ENCODE results near the gene NEAT1. TPM values are rescaled to one million over a fixed set of nuclear protein-coding genes. Genes with fewer than 3 reads are reported as not detected.
A peak's percentile ranks its signal among the peaks of the same experiment; 100 is the strongest.

NEAT1 gene
- total RNA-seq, 2 experiments from 2014 or later, result 221 to 223 TPM

DNA sequence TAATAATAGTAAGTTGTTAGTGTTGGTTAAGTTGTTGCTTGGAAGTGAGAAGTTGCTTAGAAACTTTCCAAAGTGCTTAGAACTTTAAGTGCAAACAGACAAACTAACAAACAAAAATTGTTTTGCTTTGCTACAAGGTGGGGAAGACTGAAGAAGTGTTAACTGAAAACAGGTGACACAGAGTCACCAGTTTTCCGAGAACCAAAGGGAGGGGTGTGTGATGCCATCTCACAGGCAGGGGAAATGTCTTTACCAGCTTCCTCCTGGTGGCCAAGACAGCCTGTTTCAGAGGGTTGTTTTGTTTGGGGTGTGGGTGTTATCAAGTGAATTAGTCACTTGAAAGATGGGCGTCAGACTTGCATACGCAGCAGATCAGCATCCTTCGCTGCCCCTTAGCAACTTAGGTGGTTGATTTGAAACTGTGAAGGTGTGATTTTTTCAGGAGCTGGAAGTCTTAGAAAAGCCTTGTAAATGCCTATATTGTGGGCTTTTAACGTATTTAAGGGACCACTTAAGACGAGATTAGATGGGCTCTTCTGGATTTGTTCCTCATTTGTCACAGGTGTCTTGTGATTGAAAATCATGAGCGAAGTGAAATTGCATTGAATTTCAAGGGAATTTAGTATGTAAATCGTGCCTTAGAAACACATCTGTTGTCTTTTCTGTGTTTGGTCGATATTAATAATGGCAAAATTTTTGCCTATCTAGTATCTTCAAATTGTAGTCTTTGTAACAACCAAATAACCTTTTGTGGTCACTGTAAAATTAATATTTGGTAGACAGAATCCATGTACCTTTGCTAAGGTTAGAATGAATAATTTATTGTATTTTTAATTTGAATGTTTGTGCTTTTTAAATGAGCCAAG is 2.7 kb downstream of the NEAT1 start:
- Histone ChIP-seq H3K9me3 (ENCODE audit: control insufficient read depth in 1 of 2, insufficient read depth in 1 of 2, low read length in 2 of 2) (no peaks in the 10 kb centered on the region), H3K36me3 (ENCODE audit: insufficient read depth, low read length) (peaks cover 21% of the 10 kb centered on the region), H3K27ac (ENCODE audit: low read depth in 1 of 2, low read length in 2 of 2) (peak overlapping the region; percentile 99), H3K4me3 (ENCODE audit: low read length) (peak overlapping the region; percentile 86), H3K4me1 (ENCODE audit: insufficient read depth, low read length) (peaks cover 58% of the 10 kb centered on the region), H3K27me3 (ENCODE audit: control insufficient read depth in 1 of 2, insufficient read depth in 2 of 2, low read length in 2 of 2) (no peaks in the 10 kb centered on the region)
- CTCF ChIA-PET, result interaction anchor here (0.6 to 3.1 kb wide), 9 partner anchors 9 to 86 kb away, joined by 3 to 22 read pairs (median 4); partner anchors contain the start of genes MALAT1 and SLC25A45
- DNase-seq (peak; percentile 69 to 97 (median 80)), ATAC-seq (ENCODE audit: poor library complexity) (peak; percentile 56)
- Mint-ChIP-seq H3K4me3 (peak overlapping the region; percentile 92), H3K4me1 (ENCODE audit: low read depth) (peaks cover 70% of the 10 kb centered on the region), H3K9me3 (no peaks in the 10 kb centered on the region), H3K27ac (peak overlapping the region; percentile 96), H3K36me3 (ENCODE audit: low read depth) (peaks cover 64% of the 10 kb centered on the region), H3K27me3 (no peaks in the 10 kb centered on the region)
- TF ChIP-seq, protein P1, sequence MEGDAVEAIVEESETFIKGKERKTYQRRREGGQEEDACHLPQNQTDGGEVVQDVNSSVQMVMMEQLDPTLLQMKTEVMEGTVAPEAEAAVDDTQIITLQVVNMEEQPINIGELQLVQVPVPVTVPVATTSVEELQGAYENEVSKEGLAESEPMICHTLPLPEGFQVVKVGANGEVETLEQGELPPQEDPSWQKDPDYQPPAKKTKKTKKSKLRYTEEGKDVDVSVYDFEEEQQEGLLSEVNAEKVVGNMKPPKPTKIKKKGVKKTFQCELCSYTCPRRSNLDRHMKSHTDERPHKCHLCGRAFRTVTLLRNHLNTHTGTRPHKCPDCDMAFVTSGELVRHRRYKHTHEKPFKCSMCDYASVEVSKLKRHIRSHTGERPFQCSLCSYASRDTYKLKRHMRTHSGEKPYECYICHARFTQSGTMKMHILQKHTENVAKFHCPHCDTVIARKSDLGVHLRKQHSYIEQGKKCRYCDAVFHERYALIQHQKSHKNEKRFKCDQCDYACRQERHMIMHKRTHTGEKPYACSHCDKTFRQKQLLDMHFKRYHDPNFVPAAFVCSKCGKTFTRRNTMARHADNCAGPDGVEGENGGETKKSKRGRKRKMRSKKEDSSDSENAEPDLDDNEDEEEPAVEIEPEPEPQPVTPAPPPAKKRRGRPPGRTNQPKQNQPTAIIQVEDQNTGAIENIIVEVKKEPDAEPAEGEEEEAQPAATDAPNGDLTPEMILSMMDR (IDR thresholded peaks at IDR 0.05), result peak; percentile 31
- POLR2A ChIA-PET, result interaction anchor here (0.7 to 20.7 kb wide), 39 partner anchors 8 to 1979 kb away, joined by 3 to 3042 read pairs (median 3); partner anchors contain the start of genes CCDC85B, EHBP1L1, FAM89B and FAU
- intact Hi-C loops (cut with DNase I, micrococcal nuclease), result loop anchor here (1.0 to 2.0 kb wide), 2 partner anchors 71 to 72 kb away; no protein-coding TSS in a partner anchor

DNA sequence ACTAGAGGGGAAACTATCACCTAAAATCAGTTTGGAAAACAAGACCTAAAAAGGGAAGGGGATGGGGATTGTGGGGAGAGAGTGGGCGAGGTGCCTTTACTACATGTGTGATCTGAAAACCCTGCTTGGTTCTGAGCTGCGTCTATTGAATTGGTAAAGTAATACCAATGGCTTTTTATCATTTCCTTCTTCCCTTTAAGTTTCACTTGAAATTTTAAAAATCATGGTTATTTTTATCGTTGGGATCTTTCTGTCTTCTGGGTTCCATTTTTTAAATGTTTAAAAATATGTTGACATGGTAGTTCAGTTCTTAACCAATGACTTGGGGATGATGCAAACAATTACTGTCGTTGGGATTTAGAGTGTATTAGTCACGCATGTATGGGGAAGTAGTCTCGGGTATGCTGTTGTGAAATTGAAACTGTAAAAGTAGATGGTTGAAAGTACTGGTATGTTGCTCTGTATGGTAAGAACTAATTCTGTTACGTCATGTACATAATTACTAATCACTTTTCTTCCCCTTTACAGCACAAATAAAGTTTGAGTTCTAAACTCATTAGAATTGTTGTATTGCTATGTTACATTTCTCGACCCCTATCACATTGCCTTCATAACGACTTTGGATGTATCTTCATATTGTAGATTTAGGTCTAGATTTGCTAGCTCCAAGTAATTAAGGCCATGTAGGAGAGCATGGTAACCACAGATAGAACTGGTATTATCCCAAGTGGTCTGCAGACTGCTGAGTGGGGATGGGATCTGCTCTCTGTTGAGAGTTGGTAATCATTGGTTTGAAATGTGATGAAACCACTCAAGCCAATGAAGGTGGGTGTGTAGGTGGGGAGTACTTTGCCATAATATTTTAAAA is 3.6 kb downstream of the NEAT1 start:
- TF ChIP-seq, protein P1 (IDR thresholded peaks at IDR 0.05), result no peak

More for the DNA sequence above, 3.6 kb downstream of the NEAT1 start:
- Mint-ChIP-seq H3K9me3 (no peaks in the 10 kb centered on the region), H3K27ac (peak overlapping the region; percentile 96), H3K4me3 (peak overlapping the region; percentile 92), H3K36me3 (ENCODE audit: low read depth) (peaks cover 63% of the 10 kb centered on the region), H3K27me3 (no peaks in the 10 kb centered on the region), H3K4me1 (ENCODE audit: low read depth) (peaks cover 70% of the 10 kb centered on the region)
- intact Hi-C loops (cut with DNase I, micrococcal nuclease), result loop anchor here (1.0 to 2.0 kb wide), 2 partner anchors 71 kb away; no protein-coding TSS in a partner anchor
- ATAC-seq (ENCODE audit: poor library complexity), result peak; percentile 45
- CTCF ChIA-PET, result interaction anchor here (1.2 to 3.1 kb wide), 6 partner anchors 10 to 76 kb away, joined by 3 to 22 read pairs (median 5); partner anchors contain the start of genes MALAT1 and SLC25A45
- Histone ChIP-seq H3K27ac (ENCODE audit: low read depth in 1 of 2, low read length in 2 of 2) (peak overlapping the region; percentile 99), H3K4me3 (ENCODE audit: low read length) (peak overlapping the region; percentile 86), H3K9me3 (ENCODE audit: control insufficient read depth in 1 of 2, insufficient read depth in 1 of 2, low read length in 2 of 2) (no peaks in the 10 kb centered on the region), H3K36me3 (ENCODE audit: insufficient read depth, low read length) (peaks cover 21% of the 10 kb centered on the region), H3K27me3 (ENCODE audit: control insufficient read depth in 1 of 2, insufficient read depth in 2 of 2, low read length in 2 of 2) (no peaks in the 10 kb centered on the region), H3K4me1 (ENCODE audit: insufficient read depth, low read length) (peaks cover 55% of the 10 kb centered on the region)
- DNase-seq, result peak in 4 of 14 experiments; percentile 32 to 90 (median 87)
- POLR2A ChIA-PET, result interaction anchor here (0.7 to 20.7 kb wide), 20 partner anchors 8 to 863 kb away, joined by 3 to 3042 read pairs (median 8); partner anchors contain the start of genes EHBP1L1, FAM89B, FRMD8 and MALAT1
